ENCODE data around the gene MOSPD3. TPM values are rescaled to one million over a fixed set of nuclear protein-coding genes. Genes with fewer than 3 reads are reported as not detected.

The MOSPD3 gene
- total and polyA plus RNA-seq, 2 of the 13 experiments (the other 11 are each of a cell fraction or from before 2014, with no cell fraction given) = 7.6 to 8.8 TPM

GRCh38 chr7:100572281-100572948 lies 39.9 kb upstream of the MOSPD3 start (continued):
- no peak for TF ChIP-seq TBP (CRISPR knock-in tag; IDR thresholded peaks at IDR 0.05)
- no peak for TF ChIP-seq MED1 (CRISPR knock-in tag; IDR thresholded peaks at IDR 0.05)
- no peak for TF ChIP-seq ZNF549 (CRISPR knock-in tag; IDR thresholded peaks at IDR 0.05)
- no peak for TF ChIP-seq THYN1 (CRISPR knock-in tag; IDR thresholded peaks at IDR 0.05; ENCODE audit: borderline replicate concordance, low read depth)
- no peak for TF ChIP-seq AKNA (CRISPR knock-in tag; IDR thresholded peaks at IDR 0.05; ENCODE audit: borderline replicate concordance)
- TF ChIP-seq TRIM22 (IDR thresholded peaks at IDR 0.05) = no peak
- no peak for TF ChIP-seq ZNF333 (CRISPR knock-in tag; IDR thresholded peaks at IDR 0.05; ENCODE audit: borderline replicate concordance)
- TF ChIP-seq MTERF4 (CRISPR knock-in tag; IDR thresholded peaks at IDR 0.05) = peak; percentile 19; the same call in 1 of the 2 replicates
- TF ChIP-seq REST (IDR thresholded peaks at IDR 0.05; ENCODE audit: borderline replicate concordance in 1 of 2, low read depth in 1 of 2, low read length in 2 of 2) = no peak
- TF ChIP-seq ZNF672 (CRISPR knock-in tag; IDR thresholded peaks at IDR 0.05) = no peak
- TF ChIP-seq SP2 (CRISPR knock-in tag; IDR thresholded peaks at IDR 0.05) = no peak
- TF ChIP-seq GTF3A (CRISPR knock-in tag; conservative IDR thresholded peaks at IDR 0.05) = no peak
- TF ChIP-seq ZNF232 (CRISPR knock-in tag; IDR thresholded peaks at IDR 0.05; ENCODE audit: borderline replicate concordance) = no peak
- no peak for TF ChIP-seq ZNF788 (CRISPR knock-in tag; IDR thresholded peaks at IDR 0.05; ENCODE audit: borderline replicate concordance)
- TF ChIP-seq ZNF446 (CRISPR knock-in tag; IDR thresholded peaks at IDR 0.05) = no peak
- TF ChIP-seq ZNF709 (CRISPR knock-in tag; IDR thresholded peaks at IDR 0.05) = no peak
- TF ChIP-seq ZBTB38 (CRISPR knock-in tag; IDR thresholded peaks at IDR 0.05) = no peak
- TF ChIP-seq ZFP90 (CRISPR knock-in tag; IDR thresholded peaks at IDR 0.05; ENCODE audit: borderline replicate concordance) = 0 out of 2 replicates have a peak, but pooled peaks have one; percentile 15
- TF ChIP-seq ZNF781 (CRISPR knock-in tag; IDR thresholded peaks at IDR 0.05; ENCODE audit: borderline replicate concordance, not compliant biosample characterization) = no peak
